SH-SY5Y (cell line): ENCODE data around the gene NEUROG2.

Experiments used
- GATA2 ChIP-seq: IDR thresholded peaks from 2 replicates; pipeline ENCODE4 v1.6.1; 2011; ENCODE audit warnings: mild to moderate bottlenecking, low read depth, low read length
- GATA3 ChIP-seq: IDR thresholded peaks from 2 replicates; pipeline ENCODE4 v1.6.1; 2011; ENCODE audit warnings: low read depth, mild to moderate bottlenecking, low read length, moderate library complexity

DNA sequence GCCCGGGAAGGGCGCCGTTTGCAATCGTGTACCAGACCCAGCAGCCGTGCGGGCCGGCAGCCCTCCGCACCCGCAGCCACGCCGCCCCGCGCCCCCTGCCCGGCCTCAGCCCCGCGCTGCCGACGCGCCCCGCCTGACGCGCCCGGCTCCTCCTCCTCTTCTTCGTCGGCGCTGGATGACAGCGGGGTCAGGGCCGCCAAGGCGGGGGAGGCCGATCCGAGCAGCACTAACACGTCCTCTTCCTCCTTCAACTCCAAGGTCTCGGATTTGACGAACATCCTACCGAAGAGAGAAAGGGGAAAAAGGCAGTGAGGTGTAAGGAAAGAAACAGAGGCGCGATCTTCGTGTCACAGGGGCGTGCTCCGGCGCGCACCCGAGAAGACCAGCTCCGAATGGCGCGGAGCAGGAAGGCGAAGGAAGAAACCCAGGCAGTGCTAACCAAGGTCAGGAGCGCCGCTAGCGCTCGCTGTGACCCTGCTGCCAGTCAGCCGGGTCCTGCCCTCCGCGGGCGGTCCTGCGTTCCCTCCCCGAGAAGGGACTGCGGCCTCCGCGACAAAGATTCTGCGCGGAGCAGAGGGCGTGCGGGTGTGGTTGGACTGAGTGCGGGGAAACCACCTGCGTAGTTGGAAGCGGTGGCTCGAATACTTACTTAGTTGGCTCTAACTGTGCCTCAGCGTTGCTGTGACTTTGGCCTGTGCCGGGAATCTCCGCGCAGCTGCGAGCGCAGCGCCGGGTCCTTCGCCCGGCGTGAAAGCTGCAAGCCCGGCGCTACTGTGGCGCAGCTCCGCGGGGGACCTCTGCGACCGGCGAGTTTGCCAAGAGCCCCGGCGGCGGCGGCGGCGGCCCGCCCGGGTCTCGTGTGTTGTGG is 548 bp downstream of the NEUROG2 start:
- no peak for TF ChIP-seq GATA2
- TF ChIP-seq GATA3 = no peak
